Ishikawa (cell line): ENCODE data around the gene DNM2.

Source experiments
- EGR1 ChIP-seq: IDR thresholded peaks from 2 replicates; pipeline ENCODE4 v1.6.1; 2012
- EP300 ChIP-seq: IDR thresholded peaks from 2 replicates; pipeline ENCODE4 v1.6.1; 2012; ENCODE audit warnings: borderline replicate concordance
- FOXM1 ChIP-seq: IDR thresholded peaks from 2 replicates; pipeline ENCODE4 v1.6.1; 2012; ENCODE audit warnings: low read depth, borderline replicate concordance
- MAX ChIP-seq: IDR thresholded peaks from 2 replicates; pipeline ENCODE4 v1.6.1; 2012
- NFIC ChIP-seq: IDR thresholded peaks from 2 replicates; pipeline ENCODE4 v1.6.1; 2012
- RAD21 ChIP-seq: IDR thresholded peaks from 2 replicates; pipeline ENCODE4 v1.6.1; 2012; ENCODE audit warnings: low read depth
- REST ChIP-seq: IDR thresholded peaks from 2 replicates; pipeline ENCODE4 v1.6.1; 2012; ENCODE audit warnings: low read depth, mild to moderate bottlenecking
- TAF1 ChIP-seq: IDR thresholded peaks from 2 replicates; pipeline ENCODE4 v1.6.1; 2012; ENCODE audit warnings: low read depth, mild to moderate bottlenecking
- TCF12 ChIP-seq: IDR thresholded peaks from 2 replicates; pipeline ENCODE4 v1.6.1; 2012; ENCODE audit warnings: low read depth
- TEAD4 ChIP-seq: IDR thresholded peaks from 2 replicates; pipeline ENCODE4 v1.6.1; 2012
- USF1 ChIP-seq: IDR thresholded peaks from 2 replicates; pipeline ENCODE4 v1.6.1; 2012
- YY1 ChIP-seq: IDR thresholded peaks from 2 replicates; pipeline ENCODE4 v1.6.1; 2012; ENCODE audit warnings: low read depth
- ZBTB7A ChIP-seq: IDR thresholded peaks from 2 replicates; pipeline ENCODE4 v1.6.1; 2012; ENCODE audit warnings: low read depth

The DNM2 gene

GRCh38 chr19:10677751-10678150, 40.1 kb upstream of the DNM2 start:
- TF ChIP-seq REST (no peak), NFIC (no peak)

- no peak for TF ChIP-seq MAX
- no peak for TF ChIP-seq EP300
- no peak for TF ChIP-seq NFIC
- no peak for TF ChIP-seq FOXM1
- no peak for TF ChIP-seq TCF12
- TF ChIP-seq EGR1: no peak
Measured at GRCh38 chr19:10678813-10679212, 39.1 kb upstream of the DNM2 start.

GRCh38 chr19:10679743-10680142, 38.1 kb upstream of the DNM2 start:
- TF ChIP-seq NFIC: no peak

- TF ChIP-seq NFIC (no peak), REST (no peak), MAX (no peak), RAD21 (no peak), TCF12 (no peak), EP300 (no peak), FOXM1 (no peak), USF1 (no peak), YY1 (no peak)
Measured at GRCh38 chr19:10680545-10681135, 37.2 kb upstream of the DNM2 start.

GRCh38 chr19:10681658-10682057, 36.2 kb upstream of the DNM2 start:
- TF ChIP-seq REST: no peak
- TF ChIP-seq EP300: no peak
- no peak for TF ChIP-seq NFIC
- no peak for TF ChIP-seq FOXM1
- no peak for TF ChIP-seq TEAD4
- no peak for TF ChIP-seq ZBTB7A
- TF ChIP-seq MAX: no peak
- no peak for TF ChIP-seq TAF1
- no peak for TF ChIP-seq EGR1
- no peak for TF ChIP-seq RAD21
- no peak for TF ChIP-seq USF1
